ENCODE data around the gene ACTMAP. TPM values are rescaled to one million over a fixed set of nuclear protein-coding genes. Genes with fewer than 3 reads are reported as not detected.
A peak's percentile ranks its signal among the peaks of the same experiment; 100 is the strongest.

The ACTMAP gene
- total RNA-seq, 2 experiments from 2014 or later, result 3.9 to 5.7 TPM

GRCh38 chr19:40776932-40777644 is 26.8 kb upstream of the ACTMAP start:
- Mint-ChIP-seq H3K27me3 (no peaks in the 10 kb centered on the region), H3K4me1 (ENCODE audit: low read depth) (peaks cover 36% of the 10 kb centered on the region), H3K9me3 (no peaks in the 10 kb centered on the region), H3K27ac (peak overlapping the region; percentile 93), H3K4me3 (peak overlapping the region; percentile 95), H3K36me3 (ENCODE audit: low read depth) (peaks cover 27% of the 10 kb centered on the region)
- Histone ChIP-seq H3K36me3 (ENCODE audit: insufficient read depth, low read length) (peaks cover 3% of the 10 kb centered on the region), H3K4me1 (ENCODE audit: insufficient read depth, low read length) (peaks cover 23% of the 10 kb centered on the region), H3K27ac (ENCODE audit: low read depth in 1 of 2, low read length in 2 of 2) (peak overlapping the region; percentile 93 to 95), H3K4me3 (ENCODE audit: low read length) (peak overlapping the region; percentile 69), H3K27me3 (ENCODE audit: control insufficient read depth in 1 of 2, insufficient read depth in 2 of 2, low read length in 2 of 2) (no peaks in the 10 kb centered on the region), H3K9me3 (ENCODE audit: control insufficient read depth in 1 of 2, insufficient read depth in 1 of 2, low read length in 2 of 2) (no peaks in the 10 kb centered on the region)
- POLR2A ChIA-PET, result interaction anchor here (0.7 to 5.4 kb wide), 22 partner anchors 9 to 487 kb away, joined by 3 to 198 read pairs (median 8); partner anchors contain the start of genes ACTMAP, COQ8B, EGLN2 and HNRNPUL1
- ATAC-seq (ENCODE audit: poor library complexity) (peak; percentile 64), DNase-seq (peak; percentile 78 to 97 (median 86))
- intact Hi-C loops (cut with DNase I, micrococcal nuclease), result loop anchor here in 1 of 2 experiments (1.0 to 5.0 kb wide), 3 partner anchors 26 to 62 kb away; partner anchors contain the start of gene SNRPA
- CTCF ChIA-PET, result interaction anchor here (0.6 to 5.2 kb wide), 11 partner anchors 11 to 1443 kb away, joined by 3 to 40 read pairs (median 5); partner anchors contain the start of genes ACTMAP, COQ8B, EGLN2 and ITPKC
- TF ChIP-seq, protein P1, sequence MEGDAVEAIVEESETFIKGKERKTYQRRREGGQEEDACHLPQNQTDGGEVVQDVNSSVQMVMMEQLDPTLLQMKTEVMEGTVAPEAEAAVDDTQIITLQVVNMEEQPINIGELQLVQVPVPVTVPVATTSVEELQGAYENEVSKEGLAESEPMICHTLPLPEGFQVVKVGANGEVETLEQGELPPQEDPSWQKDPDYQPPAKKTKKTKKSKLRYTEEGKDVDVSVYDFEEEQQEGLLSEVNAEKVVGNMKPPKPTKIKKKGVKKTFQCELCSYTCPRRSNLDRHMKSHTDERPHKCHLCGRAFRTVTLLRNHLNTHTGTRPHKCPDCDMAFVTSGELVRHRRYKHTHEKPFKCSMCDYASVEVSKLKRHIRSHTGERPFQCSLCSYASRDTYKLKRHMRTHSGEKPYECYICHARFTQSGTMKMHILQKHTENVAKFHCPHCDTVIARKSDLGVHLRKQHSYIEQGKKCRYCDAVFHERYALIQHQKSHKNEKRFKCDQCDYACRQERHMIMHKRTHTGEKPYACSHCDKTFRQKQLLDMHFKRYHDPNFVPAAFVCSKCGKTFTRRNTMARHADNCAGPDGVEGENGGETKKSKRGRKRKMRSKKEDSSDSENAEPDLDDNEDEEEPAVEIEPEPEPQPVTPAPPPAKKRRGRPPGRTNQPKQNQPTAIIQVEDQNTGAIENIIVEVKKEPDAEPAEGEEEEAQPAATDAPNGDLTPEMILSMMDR (IDR thresholded peaks at IDR 0.05), result no peak

GRCh38 chr19:40776364-40776763 is 26.1 kb upstream of the ACTMAP start:
- Mint-ChIP-seq H3K4me1 (ENCODE audit: low read depth) (peaks cover 36% of the 10 kb centered on the region), H3K27ac (peak overlapping the region; percentile 93), H3K36me3 (ENCODE audit: low read depth) (peaks cover 20% of the 10 kb centered on the region), H3K9me3 (no peaks in the 10 kb centered on the region), H3K27me3 (no peaks in the 10 kb centered on the region), H3K4me3 (no peak overlapping the region)
- ChIA-PET POLR2A (interaction anchor here (2.0 to 5.4 kb wide), 5 partner anchors 24 to 60 kb away, joined by 16 to 198 read pairs (median 59); partner anchors contain the start of genes ACTMAP, COQ8B, EGLN2 and ITPKC), CTCF (interaction anchor here (1.5 to 5.2 kb wide), 3 partner anchors 10 to 114 kb away, joined by 3 to 40 read pairs (median 14); no protein-coding TSS in a partner anchor)
- H3K4me3 ChIP-seq (ENCODE audit: low read length), result no peak overlapping the region
- H3K4me1 ChIP-seq (ENCODE audit: insufficient read depth, low read length), result peaks cover 23% of the 10 kb centered on the region
- intact Hi-C loops (cut with DNase I, micrococcal nuclease), result loop anchor here in 1 of 2 experiments (5.0 kb wide), 1 partner anchor 41 kb away; no protein-coding TSS in a partner anchor
- H3K27me3 ChIP-seq (ENCODE audit: control insufficient read depth in 1 of 2, insufficient read depth in 2 of 2, low read length in 2 of 2), result no peaks in the 10 kb centered on the region
- no peak for DNase-seq
- no peak for ATAC-seq (ENCODE audit: poor library complexity)
- no peaks in the 10 kb centered on the region for H3K36me3 ChIP-seq (ENCODE audit: insufficient read depth, low read length)
- TF ChIP-seq, protein P1 (IDR thresholded peaks at IDR 0.05), result no peak
- no peak overlapping the region for H3K27ac ChIP-seq (ENCODE audit: low read depth in 1 of 2, low read length in 2 of 2)
- no peaks in the 10 kb centered on the region for H3K9me3 ChIP-seq (ENCODE audit: control insufficient read depth in 1 of 2, insufficient read depth in 1 of 2, low read length in 2 of 2)

DNA sequence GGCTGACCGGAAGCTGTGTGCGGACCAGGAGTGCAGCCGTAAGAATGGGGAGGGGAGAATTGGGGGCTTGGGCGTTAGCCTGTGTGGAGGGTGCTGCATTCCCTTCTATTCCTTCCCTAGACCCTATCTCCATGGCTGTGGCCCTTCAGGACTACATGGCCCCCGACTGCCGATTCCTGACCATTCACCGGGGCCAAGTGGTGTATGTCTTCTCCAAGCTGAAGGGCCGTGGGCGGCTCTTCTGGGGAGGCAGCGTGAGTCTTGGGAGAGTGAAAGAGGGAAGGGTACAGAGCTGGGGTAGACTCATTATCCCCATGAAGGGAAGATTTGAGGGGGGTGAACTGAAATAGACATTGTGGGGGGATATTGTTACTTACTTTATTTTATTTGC is 25.4 kb upstream of the ACTMAP start:
- peaks cover 29% of the 10 kb centered on the region for H3K4me1 ChIP-seq (ENCODE audit: insufficient read depth, low read length)
- no peak overlapping the region for H3K27ac ChIP-seq (ENCODE audit: low read depth in 1 of 2, low read length in 2 of 2)
- CTCF ChIA-PET, result interaction anchor here (5.2 kb wide), 1 partner anchor 31 kb away, joined by 40 read pairs; no protein-coding TSS in a partner anchor
- POLR2A ChIA-PET, result interaction anchor here (3.9 to 5.4 kb wide), 2 partner anchors 25 to 31 kb away, joined by 59 to 198 read pairs; partner anchors contain the start of gene EGLN2
- no peak overlapping the region for H3K4me3 ChIP-seq (ENCODE audit: low read length)
- Mint-ChIP-seq H3K36me3 (ENCODE audit: low read depth) (peaks cover 26% of the 10 kb centered on the region), H3K27me3 (no peaks in the 10 kb centered on the region), H3K27ac (peak overlapping the region; percentile 42), H3K4me3 (peak overlapping the region; percentile 25), H3K9me3 (peaks cover 4% of the 10 kb centered on the region), H3K4me1 (ENCODE audit: low read depth) (peaks cover 42% of the 10 kb centered on the region)
- DNase-seq (no peak), ATAC-seq (ENCODE audit: poor library complexity) (no peak)
- TF ChIP-seq, protein P1 (IDR thresholded peaks at IDR 0.05), result no peak
- peaks cover 0 to 4% of the 10 kb centered on the region in 2 experiments for H3K9me3 ChIP-seq (ENCODE audit: control insufficient read depth in 1 of 2, insufficient read depth in 1 of 2, low read length in 2 of 2)
- H3K27me3 ChIP-seq (ENCODE audit: control insufficient read depth in 1 of 2, insufficient read depth in 2 of 2, low read length in 2 of 2), result no peaks in the 10 kb centered on the region
- H3K36me3 ChIP-seq (ENCODE audit: insufficient read depth, low read length), result peaks cover 3% of the 10 kb centered on the region
- intact Hi-C loops (cut with DNase I, micrococcal nuclease), result loop anchor here in 1 of 2 experiments (5.0 kb wide), 1 partner anchor 42 kb away; no protein-coding TSS in a partner anchor
